Globus pallidus (tissue), 1 donor: ENCODE data around the gene IL17D.
"Not testable (repeated sequence)": the region's sequence is repeated elsewhere in the genome, so short reads cannot be mapped to it uniquely, and the experiment has no call there.

ENCODE experiments used
- DNase-seq: peaks from one replicate; pipeline ENCODE4 v3.0.0-alpha.2; 2015; ENCODE audit warnings: low spot score

Gene IL17D, protein sequence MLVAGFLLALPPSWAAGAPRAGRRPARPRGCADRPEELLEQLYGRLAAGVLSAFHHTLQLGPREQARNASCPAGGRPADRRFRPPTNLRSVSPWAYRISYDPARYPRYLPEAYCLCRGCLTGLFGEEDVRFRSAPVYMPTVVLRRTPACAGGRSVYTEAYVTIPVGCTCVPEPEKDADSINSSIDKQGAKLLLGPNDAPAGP

DNA sequence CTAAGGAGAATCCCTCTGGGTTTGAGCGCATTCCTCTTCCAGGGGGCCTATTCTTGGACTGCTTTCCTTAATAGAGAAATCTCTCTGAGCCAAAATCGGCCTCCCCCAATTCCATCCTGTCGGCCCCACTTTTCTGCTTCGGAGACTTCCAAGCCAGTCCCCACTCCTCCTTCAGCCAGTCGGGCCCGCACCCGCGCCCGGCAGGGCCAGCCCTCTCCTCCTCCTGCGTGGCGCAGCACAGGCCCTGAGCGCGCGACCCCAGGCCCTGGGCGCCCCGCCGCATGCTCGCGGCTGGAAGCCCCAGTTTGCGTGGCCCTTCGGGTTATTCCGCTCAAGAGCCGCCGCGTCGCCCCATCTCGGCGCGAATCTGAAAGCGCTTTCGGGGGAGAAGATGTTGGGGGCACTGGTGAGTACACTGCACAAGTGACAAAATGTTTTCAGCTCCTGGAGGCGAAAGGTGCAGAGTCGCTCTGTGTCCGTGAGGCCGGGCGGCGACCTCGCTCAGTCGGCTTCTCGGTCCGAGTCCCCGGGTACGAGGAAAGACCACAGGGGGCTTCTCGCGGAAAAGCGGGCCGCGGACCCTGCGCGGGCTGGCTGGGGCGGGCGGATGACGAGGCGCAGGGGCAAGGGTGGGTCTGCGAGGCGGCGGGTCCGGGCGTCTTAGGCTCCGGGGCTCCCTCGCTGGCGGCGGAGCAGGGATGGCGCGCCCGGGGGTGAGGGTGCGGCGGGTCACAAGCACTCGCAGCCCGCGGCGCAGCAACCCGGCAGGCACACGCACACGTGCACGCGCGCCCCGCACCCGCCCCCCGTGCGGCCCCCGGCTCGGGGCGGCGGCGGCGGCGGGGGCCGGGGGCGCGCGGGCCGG is at the start of gene IL17D:
IL17D (plus strand) TSS at position 785 of the 865 bp plus-strand sequence. CDS start 303 bp downstream, outside the sequence.
- peak; percentile 43 for DNase-seq

DNA sequence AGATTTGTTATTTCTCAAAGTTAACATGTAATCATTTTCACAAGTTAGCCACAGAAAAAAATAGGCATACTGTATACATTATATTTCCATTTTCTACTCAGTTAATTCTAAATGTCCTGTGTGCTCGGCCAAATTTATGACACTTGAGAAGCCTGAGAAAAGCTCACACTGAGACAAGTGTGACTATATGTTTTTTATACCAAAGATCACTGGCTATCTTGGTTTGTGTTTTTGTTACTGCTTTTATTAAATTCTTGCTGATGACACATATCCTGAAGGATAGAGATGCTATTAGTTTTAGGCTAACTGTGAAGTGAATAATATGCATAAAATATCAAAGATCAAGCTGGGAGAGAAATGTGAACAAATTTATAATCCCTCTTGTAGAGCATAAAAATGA is 49.3 kb upstream of the IL17D start:
- no peak for DNase-seq

DNA sequence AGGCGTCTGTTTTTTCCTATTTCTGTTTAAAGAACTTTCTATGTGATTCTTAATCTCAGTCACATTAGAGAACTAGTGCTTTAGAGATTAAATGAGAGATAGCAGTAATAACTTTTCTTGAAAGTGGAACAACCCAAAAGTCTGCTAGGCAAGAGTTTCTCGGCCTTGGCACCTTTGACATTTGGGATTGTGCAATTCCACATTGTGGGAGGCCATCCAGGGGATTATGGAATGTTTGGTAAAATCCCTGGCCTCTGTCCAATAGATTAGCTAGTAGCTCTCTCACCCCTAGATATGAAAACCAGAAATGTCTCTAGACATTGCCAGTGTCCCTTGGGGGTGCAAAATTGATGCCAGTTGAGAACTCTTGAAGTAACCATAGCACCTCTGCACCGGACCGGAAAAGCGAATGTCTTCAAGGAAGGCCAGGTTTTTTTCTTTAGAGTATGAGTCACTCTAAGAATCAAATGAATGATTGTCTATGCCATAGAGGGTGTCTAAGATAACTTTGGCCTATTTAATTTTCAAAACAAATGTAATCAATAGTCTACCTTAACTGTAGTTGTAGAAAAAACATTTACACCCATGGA is 45.0 kb upstream of the IL17D start:
- no peak for DNase-seq

- DNase-seq = peak; percentile 48
Measured at GRCh38 chr13:20664351-20664750, 39.1 kb upstream of the IL17D start.

DNA sequence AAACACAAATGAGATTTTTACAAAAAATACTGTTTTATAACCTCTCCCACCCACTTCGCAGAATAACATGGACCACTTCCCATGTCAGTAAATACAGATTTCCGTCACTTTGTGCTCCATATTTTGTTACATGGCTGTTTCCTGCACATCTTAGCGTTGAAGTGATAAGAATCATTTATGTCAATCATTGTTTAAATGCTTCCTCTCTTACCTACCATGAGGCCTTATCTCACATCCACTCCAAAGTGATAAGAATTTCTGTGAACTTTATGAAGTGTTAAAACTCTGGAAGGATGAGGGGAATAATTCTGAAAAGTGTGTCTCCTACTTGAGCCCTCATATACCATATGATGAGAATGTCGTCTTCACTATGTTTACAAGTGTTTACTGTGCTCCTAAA is 36.6 kb upstream of the IL17D start:
- no peak for DNase-seq

DNA sequence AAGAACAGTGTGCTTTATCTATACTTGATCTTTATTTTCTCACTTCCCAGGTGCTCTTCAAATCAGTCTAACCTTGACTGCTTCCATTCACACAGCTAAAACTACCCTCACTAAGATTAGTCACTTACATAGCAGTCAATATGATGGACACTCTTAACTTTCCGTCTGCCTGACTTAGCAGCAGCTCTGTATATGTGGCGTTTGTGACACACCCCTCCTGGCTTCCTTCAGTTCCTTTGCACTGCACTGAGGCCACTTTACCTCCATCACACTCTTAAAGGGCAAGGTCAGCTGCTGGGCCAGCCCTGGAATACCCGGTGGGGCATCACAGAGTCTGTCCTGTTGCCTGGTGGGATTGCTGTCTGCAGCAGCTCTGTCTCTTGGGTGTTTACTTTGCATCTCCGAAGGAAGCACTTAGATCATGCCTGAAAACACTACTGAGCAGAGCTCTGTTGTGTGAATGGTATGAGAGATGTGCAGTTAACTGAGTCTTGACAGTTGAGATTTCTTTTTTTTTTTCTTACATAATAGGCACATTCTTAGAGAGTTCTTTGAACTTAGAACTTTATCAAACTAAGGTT is 35.6 kb upstream of the IL17D start:
- DNase-seq = no peak

DNA sequence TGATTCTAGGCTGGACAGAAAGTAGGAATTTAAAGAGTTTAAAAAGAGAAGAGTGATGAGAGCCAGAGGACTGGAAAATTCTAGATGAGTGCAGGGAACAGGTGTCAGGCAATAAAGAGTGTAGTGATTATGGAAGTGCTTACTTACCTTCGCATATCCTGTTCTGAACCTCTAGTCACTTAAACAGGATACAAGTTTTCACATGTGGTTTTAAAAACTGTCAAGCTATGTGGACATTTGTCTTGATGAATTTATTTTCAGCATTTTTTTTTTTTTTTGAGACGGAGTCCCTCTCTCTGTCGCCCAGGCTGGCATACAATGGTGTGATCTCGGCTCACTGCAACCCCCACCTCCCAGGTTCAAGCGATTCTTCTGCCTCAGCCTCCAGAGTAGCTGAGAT is 34.3 kb upstream of the IL17D start:
- no peak for DNase-seq

- peak; percentile 57 for DNase-seq
Measured at GRCh38 chr13:20671789-20672188, 31.7 kb upstream of the IL17D start.

DNA sequence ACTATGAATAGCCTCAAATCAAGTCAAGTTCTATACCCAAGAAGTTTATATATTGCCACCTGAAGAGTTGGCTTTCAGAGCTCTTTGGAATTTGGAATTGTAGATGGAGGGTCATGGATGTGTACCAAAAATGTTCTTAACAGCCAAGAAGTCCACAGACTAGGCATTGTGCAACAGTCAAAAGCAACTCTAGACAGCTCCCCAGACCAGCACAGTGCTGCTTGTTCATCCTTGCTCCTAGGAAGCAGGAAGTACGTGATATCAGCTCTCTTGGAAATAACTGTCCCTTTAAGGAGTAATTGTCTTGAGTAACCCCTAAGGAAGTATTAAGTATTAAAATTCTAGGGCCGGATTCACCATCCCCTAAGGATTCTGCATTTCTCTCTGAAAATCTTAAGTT is 30.7 kb upstream of the IL17D start:
- DNase-seq = no peak

DNA sequence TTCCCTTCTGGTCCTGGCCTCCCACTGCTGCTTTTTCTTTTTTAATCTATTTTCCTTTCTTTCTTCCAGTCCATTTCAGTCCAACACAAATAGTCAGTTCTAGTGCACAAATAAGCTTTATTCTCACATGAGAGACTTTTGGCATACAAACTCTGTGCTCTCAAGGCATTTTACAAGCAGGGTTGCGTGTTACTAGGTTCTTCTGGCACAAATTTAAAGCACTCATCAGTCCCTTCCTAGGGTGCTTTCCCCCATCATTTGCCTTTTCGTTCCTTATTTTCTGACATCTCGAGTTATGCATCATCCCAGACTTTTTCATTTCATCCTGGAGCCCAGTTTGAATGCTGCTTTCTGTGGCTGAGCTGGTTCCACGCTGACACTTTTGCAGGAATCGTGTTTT is 29.8 kb upstream of the IL17D start:
- peak; percentile 58 for DNase-seq

GRCh38 chr13:20676213-20676612 is 27.3 kb upstream of the IL17D start:
- DNase-seq = no peak

GRCh38 chr13:20678606-20679005 is 24.9 kb upstream of the IL17D start:
- not testable (repeated sequence) for DNase-seq

GRCh38 chr13:20679879-20680278 is 23.6 kb upstream of the IL17D start:
- DNase-seq = no peak

DNA sequence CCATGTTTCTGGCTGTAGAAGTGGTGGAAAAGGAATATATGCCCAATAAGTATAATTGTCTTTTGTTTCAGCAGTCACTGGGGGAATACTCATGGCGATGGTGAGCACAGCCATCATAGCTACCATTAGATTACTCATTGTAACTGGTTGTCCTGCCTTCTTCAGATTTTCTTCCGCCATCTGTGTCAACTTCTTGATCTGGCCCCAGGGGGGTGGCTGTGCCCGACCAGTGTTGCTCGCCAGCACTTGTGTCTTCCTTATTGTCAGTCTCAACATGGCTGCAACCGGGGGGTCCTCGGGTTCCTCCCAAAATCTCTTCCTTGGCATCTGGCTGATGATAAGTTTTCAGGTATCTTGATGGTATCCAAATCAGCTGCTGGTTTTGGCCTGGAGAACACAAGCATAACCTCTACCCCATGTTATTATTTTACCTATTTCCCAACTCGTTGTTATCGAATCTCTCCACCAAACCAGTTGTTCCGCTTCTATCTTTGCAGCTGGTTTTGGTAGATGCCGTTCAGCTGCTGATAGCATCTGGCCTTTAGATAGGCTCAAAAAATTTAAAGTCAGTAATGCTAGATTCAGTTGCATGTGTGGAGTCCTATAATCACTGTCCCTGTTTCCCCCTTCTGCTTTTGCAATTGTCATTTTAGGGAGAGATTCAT is 23.0 kb upstream of the IL17D start:
- no peak for DNase-seq

- not testable (repeated sequence) for DNase-seq
Measured at GRCh38 chr13:20681481-20681880, 22.0 kb upstream of the IL17D start.

DNA sequence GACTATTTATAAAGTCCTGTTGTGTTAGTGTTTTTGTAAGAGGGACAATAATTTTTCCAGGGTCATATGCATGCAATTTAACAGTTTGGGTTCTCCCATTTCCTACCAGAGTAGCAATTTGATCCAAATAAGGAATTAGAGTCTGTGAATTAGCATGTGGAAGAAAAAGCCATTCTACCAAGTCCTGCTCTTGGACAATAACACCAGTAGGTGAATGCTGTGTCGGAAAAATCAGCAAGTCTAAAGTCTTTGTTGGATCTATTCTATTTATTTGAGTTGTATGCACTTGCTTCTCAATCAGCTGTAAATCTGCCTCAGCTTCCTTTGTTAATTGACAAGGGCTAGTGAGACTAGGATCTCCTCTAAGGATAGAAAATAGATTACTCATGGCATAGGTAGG is 21.4 kb upstream of the IL17D start:
- DNase-seq = no peak

GRCh38 chr13:20684041-20684440 is 19.5 kb upstream of the IL17D start:
- no peak for DNase-seq

DNA sequence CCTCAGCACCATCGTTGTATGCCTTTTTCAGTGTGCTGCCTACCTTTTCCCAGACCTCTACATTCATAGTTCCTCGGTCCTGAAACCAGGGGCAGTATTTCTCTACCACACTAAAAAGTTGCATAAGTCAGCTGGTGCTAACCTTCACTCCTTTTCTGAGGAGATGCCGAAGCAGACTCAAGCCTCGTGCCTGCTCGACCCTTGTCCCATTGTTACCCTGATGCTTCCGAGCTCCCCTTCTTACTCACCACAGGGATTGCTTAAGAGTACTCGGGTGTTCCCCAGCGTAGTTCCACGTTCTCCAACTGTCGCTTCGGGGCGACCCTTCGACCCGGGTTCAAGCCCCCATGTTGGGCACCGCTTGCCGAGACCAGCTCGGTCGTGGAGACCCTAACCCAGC is 19.0 kb upstream of the IL17D start:
- no peak for DNase-seq

DNA sequence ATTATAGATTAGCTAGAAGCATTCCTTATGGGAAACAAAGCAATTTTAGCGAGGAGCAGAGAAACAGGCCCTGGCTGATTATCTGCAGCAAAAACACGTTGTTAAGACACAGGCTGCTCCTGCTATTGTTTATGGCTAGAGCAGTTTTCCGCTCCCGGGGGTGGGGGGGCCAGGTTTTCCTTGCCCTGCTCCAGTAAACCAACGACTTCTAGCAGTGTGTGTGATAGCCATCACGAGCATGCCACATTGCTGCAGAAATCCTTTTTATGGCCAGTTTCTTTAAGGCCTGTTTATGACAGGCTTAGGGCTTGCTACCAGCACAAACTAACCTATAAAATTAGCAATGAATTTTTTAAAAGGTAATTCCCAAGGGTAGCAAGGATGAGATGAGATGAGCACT is 18.4 kb upstream of the IL17D start:
- no peak for DNase-seq

GRCh38 chr13:20686167-20686566 is 17.3 kb upstream of the IL17D start:
- no peak for DNase-seq

- DNase-seq = no peak
Measured at GRCh38 chr13:20686863-20687579, 16.5 kb upstream of the IL17D start.

GRCh38 chr13:20689291-20689690 is 14.2 kb upstream of the IL17D start:
- DNase-seq = no peak
